Thyroid gland (tissue), 4 donors: ENCODE measurements around the gene ZNF181.

ENCODE experiments used
- POLR2A ChIP-seq, 2 donors: fragments of 450-650 bp; IDR thresholded peaks; one replicate each; pipeline ENCODE4 v1.6.1; 2017; ENCODE audit warnings: antibody characterized with exemption in 2 of 2, mild to moderate bottlenecking in 2 of 2, moderate library complexity in 1 of 2
- TF ChIP-seq, protein P1 (sequence below), 6 experiments: fragments of 200-600 bp in 3 of 6; fragments of 450-650 bp in 3 of 6; sonication (generic) in 3 of 6; IDR thresholded peaks; one replicate each; pipeline ENCODE4 v1.5.1; 2016 to 2019; ENCODE audit warnings: antibody characterized with exemption in 6 of 6, mild to moderate bottlenecking in 2 of 6, inconsistent platforms in 1 of 6, moderate library complexity in 1 of 6

DNA sequence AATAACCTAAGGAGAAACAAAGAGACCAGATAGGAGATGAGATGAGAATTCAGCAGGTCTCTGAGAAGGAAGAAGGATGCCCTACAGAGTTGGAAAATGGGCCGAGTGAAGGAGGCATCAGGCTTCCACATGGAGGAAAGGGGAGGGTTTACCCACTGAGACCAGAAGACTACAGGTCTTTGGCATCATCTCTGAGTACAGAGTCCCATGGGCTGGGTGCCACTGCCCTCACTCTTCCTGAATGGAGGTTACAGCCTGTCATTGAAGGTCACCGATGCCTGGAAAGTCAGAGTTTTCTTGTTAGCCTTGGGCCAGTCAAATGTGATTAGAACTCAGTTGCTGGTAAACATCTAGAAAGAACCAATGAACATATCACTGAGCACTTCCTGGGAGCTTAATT is 46.7 kb upstream of the ZNF181 start:
- TF ChIP-seq POLR2A (IDR thresholded peaks at IDR 0.05) = no peak
- TF ChIP-seq, protein P1, sequence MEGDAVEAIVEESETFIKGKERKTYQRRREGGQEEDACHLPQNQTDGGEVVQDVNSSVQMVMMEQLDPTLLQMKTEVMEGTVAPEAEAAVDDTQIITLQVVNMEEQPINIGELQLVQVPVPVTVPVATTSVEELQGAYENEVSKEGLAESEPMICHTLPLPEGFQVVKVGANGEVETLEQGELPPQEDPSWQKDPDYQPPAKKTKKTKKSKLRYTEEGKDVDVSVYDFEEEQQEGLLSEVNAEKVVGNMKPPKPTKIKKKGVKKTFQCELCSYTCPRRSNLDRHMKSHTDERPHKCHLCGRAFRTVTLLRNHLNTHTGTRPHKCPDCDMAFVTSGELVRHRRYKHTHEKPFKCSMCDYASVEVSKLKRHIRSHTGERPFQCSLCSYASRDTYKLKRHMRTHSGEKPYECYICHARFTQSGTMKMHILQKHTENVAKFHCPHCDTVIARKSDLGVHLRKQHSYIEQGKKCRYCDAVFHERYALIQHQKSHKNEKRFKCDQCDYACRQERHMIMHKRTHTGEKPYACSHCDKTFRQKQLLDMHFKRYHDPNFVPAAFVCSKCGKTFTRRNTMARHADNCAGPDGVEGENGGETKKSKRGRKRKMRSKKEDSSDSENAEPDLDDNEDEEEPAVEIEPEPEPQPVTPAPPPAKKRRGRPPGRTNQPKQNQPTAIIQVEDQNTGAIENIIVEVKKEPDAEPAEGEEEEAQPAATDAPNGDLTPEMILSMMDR (IDR thresholded peaks at IDR 0.05) = no peak
